Measurements from ENCODE around the gene ATAD3C. TPM values are rescaled to one million over a fixed set of nuclear protein-coding genes. Genes with fewer than 3 reads are reported as not detected.
"Not testable (repeated sequence)": the region's sequence is repeated elsewhere in the genome, so short reads cannot be mapped to it uniquely, and the experiment has no call there.

Gene ATAD3C
- total RNA-seq, 1 experiment from 2014 or later = not detected

GRCh38 chr1:1454286-1455056 lies 5.0 kb downstream of the ATAD3C start:
- H3K9me3 ChIP-seq, DNase-seq: not testable (repeated sequence)

DNA sequence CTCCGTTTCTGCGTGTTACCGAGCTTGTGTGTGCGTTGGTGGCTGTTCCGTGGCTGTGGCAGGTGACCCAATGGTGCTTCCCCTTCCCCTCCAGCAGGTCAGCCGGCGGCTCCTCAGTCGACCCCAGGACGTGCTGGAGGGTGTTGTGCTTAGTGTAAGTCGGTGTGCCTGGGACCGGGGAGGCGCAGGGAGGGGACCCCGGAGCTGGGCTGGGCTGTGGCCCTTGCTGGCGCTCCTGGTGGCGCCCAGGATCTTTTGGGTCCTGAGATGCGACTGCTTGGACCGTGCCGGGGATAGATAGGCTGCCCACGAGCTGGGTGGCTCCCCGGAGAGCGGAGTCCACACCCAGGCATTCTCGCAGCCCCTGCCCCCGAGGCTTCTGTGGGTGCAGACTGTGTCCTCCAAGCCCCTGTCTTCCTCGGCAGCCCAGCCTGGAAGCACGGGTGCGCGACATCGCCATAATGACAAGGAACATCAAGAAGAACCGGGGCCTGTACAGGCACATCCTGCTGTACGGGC lies 5.9 kb downstream of the ATAD3C start:
- no peak overlapping the region for H3K4me3 ChIP-seq
- no peaks in the 10 kb centered on the region for H3K27me3 ChIP-seq
- DNase-seq = no peak
- no peaks in the 10 kb centered on the region for H3K9me3 ChIP-seq
- no peaks in the 10 kb centered on the region for H3K36me3 ChIP-seq

More at GRCh38 chr1:1454286-1455056, 5.0 kb downstream of the ATAD3C start:
- not testable (repeated sequence) for H3K4me3 ChIP-seq, H3K27me3 ChIP-seq, H3K36me3 ChIP-seq

DNA sequence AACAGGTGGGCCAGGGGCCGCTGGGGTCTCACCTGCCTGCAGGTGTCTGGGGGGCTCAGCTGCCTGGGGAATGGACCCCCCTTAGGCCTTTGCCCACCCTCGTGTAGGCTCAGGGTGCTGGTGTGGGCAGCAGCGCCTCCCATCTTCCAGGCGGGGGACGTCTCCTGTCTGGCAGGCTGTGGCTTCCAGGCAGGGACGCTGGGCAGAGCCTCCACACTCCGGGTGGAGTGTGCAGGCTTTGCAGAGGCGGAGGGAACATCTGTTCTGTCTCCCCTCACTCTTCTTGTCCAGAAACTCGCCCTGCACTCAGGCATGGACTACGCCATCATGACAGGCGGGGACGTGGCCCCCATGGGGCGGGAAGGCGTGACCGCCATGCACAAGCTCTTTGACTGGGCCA lies 6.4 kb downstream of the ATAD3C start:
- H3K27me3 ChIP-seq = not testable (repeated sequence)

DNA sequence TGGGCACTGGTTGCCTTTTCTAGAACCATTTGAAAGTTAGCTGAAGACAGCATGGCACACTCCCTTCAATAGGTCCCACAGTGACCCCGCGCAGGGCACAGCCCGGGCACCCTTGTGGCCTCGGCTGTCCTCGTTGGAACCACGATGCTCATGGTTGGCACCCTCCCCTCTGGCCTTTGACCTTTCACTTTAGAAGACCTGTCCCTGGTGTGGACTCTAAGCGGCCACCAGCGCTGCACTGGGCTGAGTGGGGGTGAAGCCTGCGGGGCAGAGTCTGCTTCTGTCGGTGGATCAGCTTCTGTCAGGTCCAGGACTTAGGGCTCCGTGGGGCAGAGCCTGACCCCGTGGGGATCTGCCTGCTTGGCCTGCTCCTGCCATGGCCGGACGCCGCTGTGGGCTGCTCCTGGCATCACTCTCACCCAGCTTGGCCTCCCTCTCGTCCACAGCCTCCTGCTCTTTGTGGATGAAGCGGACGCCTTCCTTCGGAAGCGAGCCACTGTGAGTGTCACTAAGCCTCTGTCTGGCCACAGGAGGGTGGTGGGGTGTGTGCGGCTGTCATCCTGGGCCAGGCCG lies 7.3 kb downstream of the ATAD3C start:
- H3K4me3 ChIP-seq, H3K36me3 ChIP-seq, H3K9me3 ChIP-seq, H3K27me3 ChIP-seq, DNase-seq: not testable (repeated sequence)

More for the DNA sequence above, 6.4 kb downstream of the ATAD3C start:
- not testable (repeated sequence) for H3K9me3 ChIP-seq, DNase-seq, H3K4me3 ChIP-seq, H3K36me3 ChIP-seq

DNA sequence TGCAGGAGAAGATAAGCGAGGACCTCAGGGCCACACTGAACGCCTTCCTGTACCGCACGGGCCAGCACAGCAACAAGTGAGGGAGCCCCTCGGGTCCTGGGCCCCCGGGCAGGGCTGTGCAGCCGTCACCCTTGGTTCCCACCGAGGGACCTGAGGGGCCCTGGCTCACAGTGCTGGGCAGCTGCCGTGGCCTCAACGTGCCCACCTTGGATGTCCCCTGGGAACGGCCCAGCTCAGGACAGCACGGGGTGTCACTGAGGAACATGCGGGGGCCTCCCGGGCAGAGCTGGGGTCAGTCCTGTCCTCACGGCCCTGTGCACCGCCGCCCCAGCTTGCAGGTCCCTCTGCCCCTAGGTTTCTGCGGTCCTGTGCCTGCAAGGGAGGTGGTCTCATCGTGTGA lies 9.7 kb downstream of the ATAD3C start:
- H3K36me3 ChIP-seq, DNase-seq, H3K4me3 ChIP-seq, H3K9me3 ChIP-seq, H3K27me3 ChIP-seq: not testable (repeated sequence)

- not testable (repeated sequence) for H3K36me3 ChIP-seq, DNase-seq, H3K4me3 ChIP-seq, H3K9me3 ChIP-seq, H3K27me3 ChIP-seq
Measured at GRCh38 chr1:1459711-1460110, 10.2 kb downstream of the ATAD3C start.

DNA sequence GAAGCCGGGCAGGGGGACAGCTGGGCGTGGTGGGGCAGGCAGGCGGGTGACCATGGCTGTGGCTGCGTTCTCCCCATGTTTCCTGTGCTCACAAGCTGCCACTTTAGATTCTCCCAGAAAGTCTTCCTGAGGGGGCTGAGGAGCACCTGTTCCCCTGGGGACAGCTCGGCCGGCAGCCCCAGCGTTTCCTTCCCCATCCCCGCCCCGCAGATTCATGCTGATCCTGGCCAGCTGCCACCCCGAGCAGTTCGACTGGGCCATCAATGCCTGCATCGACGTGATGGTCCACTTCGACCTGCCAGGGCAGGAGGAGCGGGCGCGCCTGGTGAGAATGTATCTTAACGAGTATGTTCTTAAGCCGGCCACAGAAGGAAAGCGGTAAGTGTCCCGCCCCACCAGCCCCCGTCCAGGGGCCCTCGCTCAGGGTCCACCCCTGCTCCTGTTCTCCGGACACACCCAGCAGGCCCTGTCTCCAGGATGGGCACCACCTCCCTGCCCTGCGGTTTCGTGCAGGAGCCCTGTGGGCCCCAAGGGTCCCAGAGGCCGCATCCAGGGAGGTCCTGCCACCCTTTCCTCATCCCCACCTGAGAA lies 11.1 kb downstream of the ATAD3C start:
- Histone ChIP-seq H3K36me3 (no peaks in the 10 kb centered on the region), H3K9me3 (no peaks in the 10 kb centered on the region), H3K27me3 (no peaks in the 10 kb centered on the region), H3K4me3 (no peak overlapping the region)
- DNase-seq = no peak

DNA sequence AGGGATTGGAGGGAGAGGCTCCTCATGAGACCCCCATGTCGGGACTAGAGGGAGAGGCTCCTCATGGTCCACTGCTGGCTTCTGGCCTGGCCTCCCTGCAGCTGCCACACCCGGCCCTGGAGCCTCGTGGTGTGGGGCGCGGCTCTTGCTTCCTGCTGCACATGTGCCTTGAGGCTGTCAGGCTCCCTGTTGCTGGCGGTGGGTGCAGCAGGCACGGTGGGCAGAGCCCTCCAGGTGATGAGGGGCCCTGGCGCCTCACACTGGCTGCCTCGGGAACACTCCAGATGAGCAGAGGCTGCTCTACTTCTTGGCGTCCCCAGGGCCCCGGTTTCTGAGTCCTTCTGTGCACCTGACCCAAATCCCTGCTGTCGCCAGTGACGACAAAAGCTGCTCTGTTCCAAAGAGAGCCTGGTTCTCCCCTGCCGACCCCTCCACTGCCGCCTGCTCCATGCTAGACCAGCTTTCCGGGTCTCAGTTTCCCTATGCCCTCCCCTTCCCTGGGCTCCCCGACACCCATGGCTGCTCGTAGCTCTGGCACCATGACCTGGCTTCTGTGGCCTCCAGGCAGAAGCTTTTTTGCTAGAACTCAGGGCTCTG lies 12.3 kb downstream of the ATAD3C start:
- Histone ChIP-seq H3K4me3 (no peak overlapping the region), H3K9me3 (no peaks in the 10 kb centered on the region), H3K36me3 (no peaks in the 10 kb centered on the region), H3K27me3 (no peaks in the 10 kb centered on the region)
- DNase-seq = no peak

DNA sequence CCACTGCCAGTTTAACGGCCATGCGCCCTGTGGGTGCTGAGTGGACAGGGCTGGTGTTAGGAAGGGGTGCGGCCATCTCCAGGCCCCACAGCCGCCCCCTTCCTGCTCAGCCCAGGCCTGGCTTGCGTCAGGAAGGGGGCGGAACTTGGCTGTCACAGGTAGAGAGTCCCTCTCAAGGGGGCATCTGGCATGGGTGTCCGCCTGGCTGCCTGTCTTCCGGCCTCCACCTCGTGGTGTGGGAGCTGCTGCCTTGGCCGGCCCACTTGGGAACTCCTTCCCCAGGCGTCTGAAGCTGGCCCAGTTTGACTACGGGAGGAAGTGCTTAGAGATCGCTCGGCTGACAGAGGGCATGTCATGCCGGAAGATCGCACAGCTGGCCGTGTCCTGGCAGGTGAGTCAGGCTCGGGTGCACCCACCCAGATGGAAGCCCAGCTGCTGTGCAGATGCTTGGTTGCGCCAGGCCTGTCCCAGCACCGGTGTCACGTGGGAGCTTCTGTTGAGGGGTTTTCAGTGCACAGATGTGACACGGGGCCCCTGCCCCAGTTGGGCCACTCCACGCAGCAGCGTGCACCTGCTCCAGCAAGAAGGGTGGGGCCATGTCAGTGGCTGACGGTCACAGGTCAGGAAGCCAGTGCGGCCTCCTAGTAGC lies 13.0 kb downstream of the ATAD3C start:
- DNase-seq = no peak
- Histone ChIP-seq H3K27me3 (no peaks in the 10 kb centered on the region), H3K36me3 (no peaks in the 10 kb centered on the region), H3K4me3 (no peak overlapping the region), H3K9me3 (no peaks in the 10 kb centered on the region)

GRCh38 chr1:1463312-1463711 lies 13.8 kb downstream of the ATAD3C start:
- Histone ChIP-seq H3K9me3 (no peaks in the 10 kb centered on the region), H3K27me3 (no peaks in the 10 kb centered on the region), H3K4me3 (no peak overlapping the region), H3K36me3 (no peaks in the 10 kb centered on the region)
- no peak for DNase-seq

GRCh38 chr1:1468196-1468985 lies 18.9 kb downstream of the ATAD3C start:
- not testable (repeated sequence) for DNase-seq

DNA sequence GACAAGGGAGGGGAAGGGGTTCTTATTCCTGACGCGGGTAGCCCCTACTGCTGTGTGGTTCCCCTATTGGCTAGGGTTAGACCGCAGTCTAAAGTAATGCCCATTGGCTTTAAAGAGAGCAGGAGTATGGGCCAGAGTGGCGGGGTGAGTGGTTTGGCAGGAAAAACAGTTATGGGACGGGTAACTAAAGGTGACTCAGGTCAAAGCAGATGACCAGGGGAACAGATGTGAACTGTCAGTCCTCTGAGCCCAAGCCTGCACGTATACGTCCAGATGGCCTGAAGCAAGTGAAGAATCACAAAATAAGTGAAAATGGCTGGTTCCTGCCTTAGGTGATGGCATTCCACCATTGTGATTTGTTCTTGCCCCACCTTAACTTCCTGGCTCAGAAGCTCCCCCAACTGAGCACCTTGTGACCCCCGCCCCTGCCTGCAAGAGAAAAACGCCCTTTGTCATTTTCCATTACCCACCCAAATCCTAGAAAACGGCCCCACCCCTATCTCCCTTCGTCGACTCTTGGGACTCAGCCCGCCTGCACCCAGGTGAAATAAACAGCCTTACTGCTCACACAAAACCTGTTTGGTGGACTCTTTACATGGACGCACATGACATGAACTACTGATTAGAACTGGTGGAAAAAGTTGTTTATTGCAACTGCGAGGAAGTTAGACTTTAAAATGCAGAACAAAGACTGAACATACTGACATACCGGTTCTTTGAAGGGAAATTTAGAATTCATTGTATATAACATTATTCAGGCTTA lies 21.3 kb downstream of the ATAD3C start:
- Histone ChIP-seq H3K9me3 (no peaks in the 10 kb centered on the region), H3K27me3 (no peaks in the 10 kb centered on the region), H3K36me3 (peaks cover 9% of the 10 kb centered on the region), H3K4me3 (peak overlapping the region; percentile 79)
- DNase-seq = peak; percentile 47

More at GRCh38 chr1:1468196-1468985, 18.9 kb downstream of the ATAD3C start:
- not testable (repeated sequence) for H3K4me3 ChIP-seq, H3K36me3 ChIP-seq, H3K27me3 ChIP-seq, H3K9me3 ChIP-seq

DNA sequence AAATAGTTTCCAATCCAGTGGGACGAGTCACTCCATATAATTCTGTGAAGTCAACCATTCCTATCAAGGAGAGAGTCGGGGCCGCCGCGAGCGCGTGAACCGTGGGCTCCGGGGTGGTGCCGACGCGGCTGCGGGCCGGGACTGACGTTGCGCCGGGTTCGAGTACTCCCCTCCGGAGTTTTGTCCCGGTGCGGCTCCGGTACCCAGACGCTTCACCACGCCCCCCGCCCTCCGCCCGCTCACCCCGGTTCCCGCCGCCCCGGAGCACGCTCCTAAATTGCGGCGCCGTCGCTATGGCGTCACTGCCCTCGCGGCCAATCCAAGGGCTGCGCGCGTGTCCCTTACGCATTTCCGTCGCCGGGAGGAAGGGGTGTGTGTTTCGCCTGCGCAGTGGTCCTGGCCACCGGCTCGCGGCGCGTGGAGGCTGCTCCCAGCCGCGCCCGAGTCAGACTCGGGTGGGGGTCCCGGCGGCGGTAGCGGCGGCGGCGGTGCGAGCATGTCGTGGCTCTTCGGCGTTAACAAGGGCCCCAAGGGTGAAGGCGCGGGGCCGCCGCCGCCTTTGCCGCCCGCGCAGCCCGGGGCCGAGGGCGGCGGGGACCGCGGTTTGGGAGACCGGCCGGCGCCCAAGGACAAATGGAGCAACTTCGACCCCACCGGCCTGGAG lies 22.0 kb downstream of the ATAD3C start, which contains the start of gene ATAD3B:
Gene ATAD3B (plus strand): TSS at position 377 of the 664 bp plus-strand sequence. CDS start 120 bp downstream, at position 497.
- no peaks in the 10 kb centered on the region for H3K9me3 ChIP-seq

DNA sequence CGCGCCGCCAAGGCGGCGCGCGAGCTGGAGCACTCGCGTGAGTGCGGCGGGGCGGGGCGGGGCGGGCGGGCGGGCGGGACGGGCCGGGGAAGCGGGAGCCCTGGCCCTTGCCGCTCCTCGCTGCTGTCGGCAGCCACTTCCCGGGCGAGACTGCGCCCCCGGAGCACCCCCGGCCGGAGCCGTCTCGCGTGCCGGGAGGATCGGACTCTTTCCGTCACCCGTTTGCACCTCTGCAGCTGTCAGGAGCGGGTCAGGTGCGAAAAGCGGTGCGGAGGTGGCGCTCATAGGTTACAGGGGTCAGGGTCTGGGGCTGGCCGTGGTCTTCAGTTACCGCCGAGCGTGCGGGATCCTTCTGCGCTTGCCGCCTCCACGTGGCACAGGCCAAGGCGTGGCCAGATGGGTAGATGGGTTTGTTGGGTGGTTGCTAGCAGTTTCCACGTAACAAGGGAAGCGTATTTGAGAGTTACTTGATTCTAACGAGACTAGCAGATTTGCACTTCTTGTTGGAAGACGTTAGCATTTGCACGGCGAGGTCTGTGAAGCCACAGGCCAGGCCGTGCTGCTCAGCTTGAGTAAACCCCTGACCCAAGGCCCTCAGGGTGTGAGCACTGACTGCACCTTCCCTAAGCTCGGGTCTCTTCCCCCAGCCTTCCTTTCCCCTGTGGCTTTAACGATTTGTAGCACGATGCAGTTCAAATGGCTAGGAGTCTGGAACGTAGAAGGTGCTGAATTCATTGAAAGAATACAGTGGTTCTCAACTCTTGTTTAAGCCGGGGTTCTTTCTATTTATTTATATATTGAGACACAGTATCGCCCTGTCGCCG lies 22.8 kb downstream of the ATAD3C start:
- Histone ChIP-seq H3K4me3 (peak overlapping the region; percentile 84), H3K36me3 (peaks cover 18% of the 10 kb centered on the region)
- not testable (repeated sequence) for H3K9me3 ChIP-seq, DNase-seq, H3K27me3 ChIP-seq

More for the DNA sequence above, 22.0 kb downstream of the ATAD3C start, which contains the start of gene ATAD3B:
- peak; percentile 95 for DNase-seq
- Histone ChIP-seq H3K27me3 (no peaks in the 10 kb centered on the region), H3K36me3 (peaks cover 10% of the 10 kb centered on the region), H3K4me3 (peak within 1 kb of the TSS; percentile 84)
